Kidney (tissue), 14 donors: ENCODE data around the gene MAN2A1. TPM values are rescaled to one million over a fixed set of nuclear protein-coding genes. Genes with fewer than 3 reads are reported as not detected.

Experiments
- DNase-seq, 5 donors: peaks; one replicate each; pipeline ENCODE4 v3.0.0-alpha.2; 2013 to 2020
- FAIRE-seq: peaks from 2 replicates; lab custom pipeline; 2012; peaks lifted over from hg19 to GRCh38; lab: Jason Lieb, UNC
- H3K27ac ChIP-seq, 2 donors: one replicate each; pipeline ENCODE4 v1.7.0; 2013; ENCODE audit warnings: low read depth in 2 of 2, low read length in 2 of 2, inconsistent platforms in 1 of 2
- H3K27me3 ChIP-seq: one replicate; pipeline ENCODE4 v1.7.1; 2013; ENCODE audit warnings: low read length, inconsistent platforms; ENCODE audit not compliant: control insufficient read depth, insufficient read depth
- H3K36me3 ChIP-seq, 3 donors: one replicate each; pipeline versions ENCODE4 v1.7.0 to v1.7.1; 2013; ENCODE audit warnings: low read length in 3 of 3, control low read depth in 1 of 3, inconsistent platforms in 1 of 3; ENCODE audit not compliant: insufficient read depth in 3 of 3, control insufficient read depth in 2 of 3
- H3K4me1 ChIP-seq, 3 donors: one replicate each; pipeline versions ENCODE4 v1.7.0 to v1.7.1; 2013; ENCODE audit warnings: low read length in 3 of 3, inconsistent platforms in 1 of 3, low read depth in 1 of 3; ENCODE audit not compliant: control insufficient read depth in 2 of 3, insufficient read depth in 2 of 3
- H3K4me3 ChIP-seq, 3 donors: one replicate each; pipeline versions ENCODE4 v1.7.0 to v1.8.1; 2013; ENCODE audit warnings: low read length in 3 of 3, control low read depth in 1 of 3, inconsistent platforms in 1 of 3
- H3K9ac ChIP-seq, 3 donors: one replicate each; pipeline versions ENCODE4 v1.7.0 to v1.7.1; 2013; ENCODE audit warnings: low read length in 3 of 3, control low read depth in 1 of 3, inconsistent platforms in 1 of 3
- H3K9me3 ChIP-seq, 3 donors: one replicate each; pipeline versions ENCODE4 v1.7.0 to v1.7.1; 2013; ENCODE audit warnings: low read length in 3 of 3, control low read depth in 1 of 3, inconsistent platforms in 1 of 3; ENCODE audit not compliant: control insufficient read depth in 2 of 3, insufficient read depth in 1 of 3
- CTCF ChIP-seq: IDR thresholded peaks from 3 replicates; pipeline ENCODE4 v1.5.1; 2012; ENCODE audit warnings: mild to moderate bottlenecking, moderate library complexity, borderline replicate concordance; ENCODE audit not compliant: insufficient read depth; ENCODE audit errors: extremely low read depth
- intact Hi-C: fragments of 100-400 bp; cut with DNase I; formaldehyde crosslinking; loops from one replicate; pipeline ENCODE4 v1.11.1; 2022
- polyA plus RNA-seq: library from polyadenylated mRNA; stranded (reverse); fragments of 350-450 nt; fragmentation: Illumina TruSeq; extraction: RNeasy Lipid Tissue Mini Kit (QIAGEN cat#74804); gene quantifications from one replicate; pipeline ENCODE4 v1.2.3, GENCODE V29; 2014; ENCODE audit warnings: low read depth, low replicate concordance; ENCODE audit not compliant: insufficient read depth
- total RNA-seq: library from RNA; stranded (reverse); fragmentation: NEBNext Ultra II Directional; extraction: Animal tissue kit (Norgen Biotek cat#: 25700); gene quantifications from one replicate; pipeline ENCODE4 v1.2.1, GENCODE V29; 2021
- donor health status: control.
- donor health status: control.
- donor health status: control.
- donor health status: control.
- donor health status: control.
- donor health status: DM: yes; HTN: yes; CAD: no.
- donor health status: Normal renal cell carcinoma (clear cell type).

MAN2A1 gene
- total and polyA plus RNA-seq, 2 donors from 2014 or later = 12.7 to 69.9 TPM

- H3K36me3 ChIP-seq = peaks cover 0 to 3% (median 0%) of the 10 kb centered on the region in 3 donors
- no peaks in the 10 kb centered on the region for H3K27me3 ChIP-seq
- no peaks in the 10 kb centered on the region for H3K4me1 ChIP-seq
- H3K27ac ChIP-seq = no peak overlapping the region
- FAIRE-seq (no peak), DNase-seq (no peak)
- no peak overlapping the region for H3K9ac ChIP-seq
- H3K9me3 ChIP-seq = no peaks in the 10 kb centered on the region
- H3K4me3 ChIP-seq = no peak overlapping the region
- no peak for TF ChIP-seq CTCF
- intact Hi-C loops = no loop called here
These were observed 144.2 kb downstream of the MAN2A1 start for GRCh38 chr5:109833946-109834345.

GRCh38 chr5:109836280-109836679 is 146.6 kb downstream of the MAN2A1 start:
- DNase-seq = no peak
- intact Hi-C loops = no loop called here
- H3K4me1 ChIP-seq = no peaks in the 10 kb centered on the region
- no peak overlapping the region for H3K27ac ChIP-seq
- H3K36me3 ChIP-seq = peaks cover 0 to 8% (median 0%) of the 10 kb centered on the region in 3 donors
- H3K4me3 ChIP-seq = no peak overlapping the region
- no peak for FAIRE-seq
- H3K9ac ChIP-seq = no peak overlapping the region
- H3K27me3 ChIP-seq = no peaks in the 10 kb centered on the region
- no peak for TF ChIP-seq CTCF
- no peaks in the 10 kb centered on the region for H3K9me3 ChIP-seq

- peak in 3 of 5 donors; percentile 20 to 57 (median 54) for DNase-seq
- no peak for TF ChIP-seq CTCF
These were observed 147.6 kb downstream of the MAN2A1 start for GRCh38 chr5:109837231-109837861.

More at GRCh38 chr5:109837231-109837861, 147.6 kb downstream of the MAN2A1 start:
- Histone ChIP-seq H3K9me3 (no peaks in the 10 kb centered on the region), H3K27me3 (no peaks in the 10 kb centered on the region), H3K4me3 (no peak overlapping the region), H3K27ac (no peak overlapping the region), H3K4me1 (no peaks in the 10 kb centered on the region), H3K36me3 (peaks cover 0 to 8% (median 0%) of the 10 kb centered on the region in 3 donors), H3K9ac (no peak overlapping the region)
- no peak for FAIRE-seq
- intact Hi-C loops = no loop called here
